HL-60 (cell line): ENCODE data around the gene PDE11A.
"Not testable (repeated sequence)": the region's sequence is repeated elsewhere in the genome, so short reads cannot be mapped to it uniquely, and the experiment has no call there.

Source experiments
- DNase-seq, 2 experiments: peaks; one replicate each; pipeline ENCODE4 v3.0.0-alpha.2; 2010 to 2020; ENCODE audit warnings: low read depth in 1 of 2, low spot score in 1 of 2
- H3K27ac ChIP-seq: fragments of 250-450 bp; sonication (Bioruptor Pico); replicated peaks from 2 replicates; pipeline ENCODE4 v1.5.1; 2020; ENCODE audit warnings: mild to moderate bottlenecking, moderate library complexity
- H3K27me3 ChIP-seq: fragments of 250-450 bp; sonication (Bioruptor Pico); 2 replicates; pipeline ENCODE4 v1.5.1; 2021; ENCODE audit warnings: mild to moderate bottlenecking, moderate library complexity; ENCODE audit not compliant: insufficient read depth, poor library complexity, severe bottlenecking
- H3K4me3 ChIP-seq: replicated peaks from 2 replicates; pipeline ENCODE4 v1.5.1; 2011; ENCODE audit warnings: mild to moderate bottlenecking, control low read depth, low read length; ENCODE audit not compliant: insufficient read depth
- CTCF ChIP-seq: IDR thresholded peaks from one replicate; pipeline ENCODE4 v1.5.1; 2011; ENCODE audit warnings: low read length, control low read depth, inconsistent platforms; ENCODE audit not compliant: insufficient read depth
- GABPA ChIP-seq: IDR thresholded peaks from 2 replicates; pipeline ENCODE4 v1.6.1; 2012; ENCODE audit warnings: low read depth
- POLR2AphosphoS5 ChIP-seq: IDR thresholded peaks from 2 replicates; pipeline ENCODE4 v1.6.1; 2012; ENCODE audit warnings: low read depth
- REST ChIP-seq: IDR thresholded peaks from 2 replicates; pipeline ENCODE4 v1.6.1; 2012; ENCODE audit warnings: low read depth; ENCODE audit not compliant: insufficient replicate concordance
- SPI1 ChIP-seq: IDR thresholded peaks from 2 replicates; pipeline ENCODE4 v1.6.1; 2012; ENCODE audit warnings: low read depth, mild to moderate bottlenecking, borderline replicate concordance

The PDE11A gene

GRCh38 chr2:178056345-178056744, 16.2 kb downstream of the PDE11A start:
- no peak overlapping the region for H3K4me3 ChIP-seq
- no peak overlapping the region for H3K27ac ChIP-seq
- TF ChIP-seq CTCF = no peak
- TF ChIP-seq REST = no peak
- TF ChIP-seq POLR2AphosphoS5 = no peak
- no peak for TF ChIP-seq SPI1
- TF ChIP-seq GABPA = no peak
- no peaks in the 10 kb centered on the region for H3K27me3 ChIP-seq
- DNase-seq = no peak

- not testable (repeated sequence) for H3K27ac ChIP-seq, H3K27me3 ChIP-seq, DNase-seq, H3K4me3 ChIP-seq
Observed at GRCh38 chr2:178051257-178051656, 21.3 kb downstream of the PDE11A start.

GRCh38 chr2:178047391-178047790, 25.2 kb downstream of the PDE11A start:
- TF ChIP-seq GABPA (no peak), CTCF (no peak), POLR2AphosphoS5 (no peak), SPI1 (no peak), REST (no peak)
- peaks cover 2% of the 10 kb centered on the region for H3K27me3 ChIP-seq
- no peak overlapping the region for H3K27ac ChIP-seq
- no peak for DNase-seq
- H3K4me3 ChIP-seq = no peak overlapping the region

- TF ChIP-seq GABPA (no peak), REST (no peak), SPI1 (no peak), CTCF (no peak), POLR2AphosphoS5 (no peak)
- DNase-seq = no peak
- no peak overlapping the region for H3K27ac ChIP-seq
- H3K4me3 ChIP-seq = no peak overlapping the region
- peaks cover 2% of the 10 kb centered on the region for H3K27me3 ChIP-seq
Observed at GRCh38 chr2:178044836-178045235, 27.7 kb downstream of the PDE11A start.
